ENCODE results near the gene RGPD3.
"Not testable (repeated sequence)": the region's sequence is repeated elsewhere in the genome, so short reads cannot be mapped to it uniquely, and the experiment has no call there.

- TF ChIP-seq CTCF, POLR2A (IDR thresholded peaks at IDR 0.05): not testable (repeated sequence)
Observed at GRCh38 chr2:106510791-106511190, 42.6 kb upstream of the RGPD3 start.
